SK-N-MC (cell line): ENCODE data around the gene CLDN6.

Experiments used
- EZH2 ChIP-seq: fragments of 200-600 bp; sonication (generic); IDR thresholded peaks from one replicate; pipeline ENCODE4 v1.6.1; 2017; ENCODE audit warnings: antibody characterized with exemption
- FOXP2 ChIP-seq: optimal IDR thresholded peaks from 2 replicates; pipeline ENCODE3; 2011; ENCODE audit warnings: mild to moderate bottlenecking, moderate library complexity; ENCODE audit not compliant: insufficient read depth; ENCODE audit errors: extremely low read length, control extremely low read depth
- POLR2AphosphoS5 ChIP-seq: IDR thresholded peaks from 2 replicates; pipeline ENCODE4 v1.6.1; 2012; ENCODE audit warnings: mild to moderate bottlenecking, low read depth, low read length, borderline replicate concordance

DNA sequence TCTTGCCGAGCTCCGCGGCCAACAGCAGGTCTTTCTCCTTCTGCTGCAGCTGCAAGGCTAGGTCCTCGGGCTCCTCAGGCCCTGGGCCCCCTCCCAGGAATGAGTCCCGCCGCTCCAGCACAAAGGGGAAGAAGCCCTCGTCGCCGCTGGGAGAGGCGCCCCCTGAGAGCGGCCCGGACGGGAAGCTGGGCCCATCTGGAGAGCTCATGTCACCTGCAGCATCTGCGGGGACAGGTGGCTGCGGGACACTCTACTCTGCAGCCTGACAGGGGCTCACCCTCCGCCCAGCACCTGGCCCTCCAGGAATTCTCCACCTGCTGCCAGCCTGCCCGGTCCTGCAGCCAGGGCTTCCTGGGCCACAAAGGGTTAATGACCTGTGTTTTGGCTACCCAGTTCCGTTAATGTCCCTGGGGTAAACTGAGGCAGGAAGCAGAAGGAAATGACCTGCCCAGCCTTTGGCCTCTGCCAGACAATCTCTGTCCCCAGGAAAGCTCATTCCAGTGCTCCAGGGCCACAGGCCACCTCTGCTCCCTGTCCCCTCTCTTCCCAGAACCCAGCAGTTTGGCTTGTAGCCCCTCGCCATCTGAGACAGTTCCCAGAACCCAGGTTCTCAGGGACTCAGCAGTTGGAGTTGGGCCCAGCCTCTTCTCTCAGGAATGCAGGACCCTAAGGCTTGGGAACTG lies 17.4 kb upstream of the CLDN6 start:
- TF ChIP-seq EZH2 (no peak), FOXP2 (no peak), POLR2AphosphoS5 (no peak)
